GM18873 (cell line): ENCODE data around the gene DLG2.

ENCODE experiments used
- ATAC-seq: cut with Tn5 transposase; IDR thresholded peaks from one replicate; pipeline ENCODE4 v1.9.1; 2021; ENCODE audit warnings: mild to moderate bottlenecking, moderate library complexity, moderate number of reproducible peaks; ENCODE audit not compliant: unreplicated experiment, low FRiP score

Gene DLG2

DNA sequence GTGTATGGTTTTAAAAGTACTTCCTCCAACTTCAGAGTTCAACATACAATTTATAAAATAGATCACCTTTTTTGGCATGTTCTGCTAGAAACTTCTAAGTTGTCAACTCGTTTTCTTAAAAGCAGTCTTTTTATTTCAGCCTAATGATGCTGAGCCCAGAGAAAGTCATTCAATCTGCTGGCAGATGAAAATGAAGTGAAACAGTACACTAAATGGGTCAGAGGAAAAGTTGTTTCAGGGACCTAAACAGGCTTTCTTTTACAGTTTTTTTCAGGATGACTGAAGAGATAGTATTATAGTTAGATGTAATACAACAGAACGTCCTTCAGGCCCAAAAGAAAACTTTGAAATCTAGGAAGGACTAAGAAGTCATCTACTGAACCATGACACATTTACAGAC is 1498.3 kb downstream of the DLG2 start:
- ATAC-seq, result no peak

DNA sequence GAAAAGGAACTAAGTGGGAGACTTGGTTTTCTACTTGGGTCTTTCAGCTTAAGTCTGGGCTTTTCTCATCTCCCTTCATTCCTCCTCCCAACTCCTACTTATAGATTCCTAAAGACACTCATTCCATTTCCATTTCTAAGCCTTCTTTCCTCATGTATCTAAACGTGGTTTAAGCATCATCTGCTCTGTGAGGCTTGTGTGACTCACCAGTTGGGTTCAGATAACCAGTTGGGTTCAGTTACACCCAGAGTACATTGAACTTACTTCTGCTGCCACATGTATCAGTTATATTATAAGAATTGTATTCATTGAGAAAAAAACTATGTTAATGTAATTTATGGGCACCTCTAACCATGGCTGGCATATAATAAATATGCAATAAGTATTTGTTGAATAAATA is 1509.8 kb downstream of the DLG2 start:
- no peak for ATAC-seq

DNA sequence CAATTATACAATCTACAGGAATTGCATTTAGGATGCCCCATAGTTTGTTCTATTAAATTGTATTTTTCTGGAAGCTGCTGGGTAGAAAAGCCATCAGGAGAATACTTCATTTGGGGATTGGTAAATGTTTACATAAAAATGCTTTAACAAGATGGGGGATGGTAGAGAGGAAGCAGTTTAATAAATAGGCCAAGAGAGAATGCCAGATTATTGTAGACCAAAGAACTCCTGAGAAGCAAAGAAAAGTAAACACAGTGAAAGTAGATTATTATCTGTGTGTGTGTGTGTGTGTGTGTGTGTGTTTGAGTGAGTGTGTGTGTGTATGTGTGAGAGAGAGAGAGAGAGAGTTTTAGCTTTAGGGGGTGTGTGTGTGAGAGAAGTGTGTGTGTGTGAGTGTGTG is 1520.6 kb downstream of the DLG2 start:
- no peak for ATAC-seq

DNA sequence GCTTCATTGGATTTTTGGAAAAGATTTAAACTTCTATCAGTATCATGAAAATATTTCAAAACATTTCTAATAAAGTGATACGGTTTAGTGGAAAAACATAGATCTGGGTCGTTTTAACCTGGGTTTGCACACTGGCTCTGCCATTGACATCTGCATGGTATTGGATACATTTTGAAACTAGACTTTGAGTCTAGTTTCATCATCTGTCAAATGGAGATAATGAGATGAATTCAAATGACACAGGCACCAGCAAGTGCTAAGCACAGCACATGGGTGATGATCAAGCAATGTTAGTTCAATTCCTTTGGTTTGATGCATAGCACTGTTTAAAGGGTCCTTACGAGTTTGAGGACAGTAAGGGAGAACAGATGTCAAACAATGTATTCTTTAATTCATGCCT is 1522.0 kb downstream of the DLG2 start:
- ATAC-seq, result no peak

DNA sequence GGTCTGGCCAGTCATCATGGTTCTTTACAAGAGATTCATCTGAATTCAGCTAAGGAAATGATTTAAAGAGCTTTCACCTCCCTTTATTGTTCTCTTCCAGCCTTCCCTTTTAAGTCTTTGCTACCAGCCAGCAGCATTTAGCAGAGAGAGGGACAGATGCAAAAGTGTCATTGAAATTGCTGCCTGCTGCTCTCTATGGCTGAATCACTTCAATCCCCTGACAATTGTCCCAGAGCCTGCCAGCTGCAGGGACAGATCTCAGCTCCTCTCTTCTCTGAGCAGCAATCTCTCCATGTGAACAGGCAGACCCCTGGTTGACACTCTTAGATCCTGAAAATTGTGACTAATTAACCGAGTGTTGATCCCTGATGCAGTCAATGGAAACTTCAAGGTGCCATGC is 1524.0 kb downstream of the DLG2 start:
- no peak for ATAC-seq

DNA sequence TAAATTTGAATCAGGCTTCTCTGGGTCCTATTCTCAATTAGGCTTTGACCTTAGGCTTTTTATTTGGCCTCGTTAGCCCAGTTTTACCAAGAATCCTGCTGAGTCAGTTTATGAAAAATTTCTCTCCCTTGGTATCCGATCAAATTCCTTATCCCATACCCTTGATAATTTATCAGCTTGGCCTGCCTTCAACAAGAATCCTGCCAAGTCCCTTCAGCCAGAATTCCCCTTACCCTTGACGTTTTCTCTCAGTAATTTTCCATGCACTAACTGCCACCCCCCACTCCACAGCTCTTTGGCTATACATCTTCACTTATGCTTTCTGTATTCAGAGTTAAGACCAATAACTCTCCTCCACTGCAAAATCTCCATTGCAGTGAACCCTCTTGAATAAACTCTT is 1530.0 kb downstream of the DLG2 start:
- ATAC-seq, result no peak

DNA sequence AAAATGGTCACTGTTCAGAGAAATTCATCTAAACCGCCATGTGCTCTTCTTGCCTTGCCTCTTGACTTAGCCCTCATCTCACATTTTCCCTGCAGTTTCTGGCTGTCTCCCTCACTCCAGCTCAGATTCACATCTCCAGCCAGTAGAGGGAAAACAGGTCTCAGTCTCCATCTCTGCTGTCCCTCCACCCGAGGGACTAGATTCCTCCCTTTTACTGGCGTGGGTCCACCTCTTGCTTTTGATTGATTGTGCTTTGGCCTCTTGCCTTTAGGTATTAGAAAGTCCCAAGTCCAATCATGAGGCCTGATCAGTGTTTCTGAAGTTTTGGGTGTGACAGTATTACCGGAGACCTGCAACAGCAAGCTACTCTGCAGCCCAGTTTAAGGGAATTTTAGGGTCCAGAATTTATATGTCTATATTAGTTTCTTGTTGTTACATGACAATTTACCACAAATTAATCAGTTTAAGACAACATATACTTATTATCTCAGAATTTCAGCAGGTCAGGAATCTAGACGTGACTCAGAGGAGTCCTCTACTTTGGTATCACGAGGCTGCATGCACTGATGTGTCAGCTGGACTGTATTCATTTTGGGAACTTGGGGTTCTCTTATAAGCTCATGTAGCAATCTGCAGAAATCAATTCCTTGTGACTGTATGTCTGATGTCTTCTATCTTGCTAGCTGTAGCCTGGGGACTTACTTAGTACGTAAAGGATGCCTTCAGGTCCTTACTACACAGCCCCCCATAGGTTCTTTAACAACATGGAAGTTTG is 1535.7 kb downstream of the DLG2 start:
- ATAC-seq, result no peak

DNA sequence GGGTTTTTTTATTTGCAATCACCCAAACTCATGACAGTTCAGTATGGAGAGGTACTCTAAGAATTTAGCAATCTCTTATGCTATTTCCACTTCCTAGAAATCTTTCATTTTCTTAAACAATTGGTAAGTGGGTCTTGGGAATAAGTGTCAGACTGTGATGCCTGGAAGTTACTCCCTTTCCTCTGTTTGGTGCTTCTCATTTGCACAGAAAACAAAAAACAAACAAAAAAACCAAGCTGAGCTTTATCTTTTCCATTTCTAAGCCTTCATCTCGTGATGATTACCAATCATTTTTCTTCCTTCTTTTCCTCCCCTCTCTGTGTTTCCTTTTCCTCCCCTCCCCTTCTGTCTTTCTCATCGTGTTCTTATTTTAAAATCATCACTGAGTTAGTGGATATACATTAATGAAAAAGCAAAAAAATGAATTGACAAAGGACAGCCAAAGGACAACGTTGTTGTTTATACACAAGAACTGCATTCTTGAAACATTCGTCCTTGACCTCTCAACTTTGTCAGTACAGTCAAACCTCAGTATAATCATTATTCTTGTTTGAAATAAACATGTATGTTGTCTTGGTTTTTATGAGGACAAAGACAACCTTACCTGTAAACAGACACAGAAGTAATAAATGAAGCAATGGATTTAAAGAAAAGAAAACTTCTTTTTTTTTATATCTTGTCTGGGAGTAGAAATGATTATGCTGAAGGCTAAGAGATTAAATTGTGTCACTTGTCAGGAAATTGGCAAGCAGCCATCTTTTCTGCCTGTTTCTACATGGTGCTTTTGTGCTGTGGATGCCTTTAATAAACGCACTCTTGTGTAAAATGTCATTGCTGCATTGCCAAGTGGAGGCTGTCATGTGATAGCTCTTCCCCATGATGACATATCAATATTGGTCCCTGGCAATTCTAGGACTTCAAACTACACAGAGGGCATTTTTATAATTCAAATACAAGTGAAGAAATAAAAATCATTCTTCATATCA is 1537.8 kb downstream of the DLG2 start:
- no peak for ATAC-seq

DNA sequence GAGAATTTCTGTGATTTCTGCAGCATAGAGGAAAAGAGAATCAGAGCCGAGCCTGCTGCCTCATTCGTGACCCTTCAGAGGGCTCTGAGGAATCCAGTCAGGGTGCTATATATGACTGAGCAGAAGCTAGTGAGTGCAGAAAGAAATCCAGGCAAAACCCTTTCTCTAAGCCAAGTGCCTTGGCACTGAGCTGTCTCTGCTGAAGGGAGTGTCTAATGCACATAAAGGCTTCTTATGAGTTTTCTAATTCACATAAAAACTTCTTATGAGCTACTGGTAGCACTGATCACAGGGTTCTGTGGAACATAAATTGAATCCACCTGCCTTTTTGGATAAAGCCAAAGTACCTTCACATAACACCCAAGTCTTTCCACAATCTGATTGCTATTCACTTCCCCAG is 1555.3 kb downstream of the DLG2 start:
- no peak for ATAC-seq

DNA sequence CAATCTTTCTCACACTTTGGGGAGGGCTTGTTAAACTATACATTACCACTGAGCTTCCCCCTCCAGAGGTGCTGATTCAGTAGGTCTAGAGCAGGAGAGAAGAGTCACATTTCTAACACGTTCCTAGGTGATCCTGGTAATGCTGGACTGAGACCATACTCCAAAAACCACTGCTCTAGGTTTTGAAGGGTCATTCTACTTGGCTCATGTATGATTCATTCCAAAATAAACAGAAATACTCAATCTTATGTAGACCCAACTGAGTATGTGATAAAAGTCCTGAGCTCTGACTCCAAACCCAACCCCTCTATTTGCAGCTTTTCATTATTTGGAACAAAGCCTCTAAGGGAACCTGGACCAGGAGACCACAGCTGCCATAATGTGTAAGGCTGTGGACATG is 1558.1 kb downstream of the DLG2 start:
- ATAC-seq, result no peak

DNA sequence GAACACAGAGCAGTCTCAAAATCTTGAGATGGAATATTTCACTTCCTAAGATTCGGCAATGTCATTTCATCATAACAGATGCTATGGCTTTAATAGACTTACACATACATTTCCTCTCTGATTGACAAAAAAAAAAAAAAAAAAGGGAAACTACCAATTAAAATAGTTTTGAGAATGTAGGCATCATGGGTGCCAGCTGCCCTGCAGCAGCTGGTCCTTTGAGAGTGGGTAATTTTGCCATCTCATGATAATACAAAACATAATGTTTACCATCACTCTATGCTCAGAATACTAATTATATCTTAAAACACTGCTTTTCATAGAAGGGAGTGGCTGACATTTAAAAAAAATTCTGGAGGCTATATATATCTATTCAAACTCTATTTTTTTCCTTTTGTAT is 1565.4 kb downstream of the DLG2 start:
- no peak for ATAC-seq

DNA sequence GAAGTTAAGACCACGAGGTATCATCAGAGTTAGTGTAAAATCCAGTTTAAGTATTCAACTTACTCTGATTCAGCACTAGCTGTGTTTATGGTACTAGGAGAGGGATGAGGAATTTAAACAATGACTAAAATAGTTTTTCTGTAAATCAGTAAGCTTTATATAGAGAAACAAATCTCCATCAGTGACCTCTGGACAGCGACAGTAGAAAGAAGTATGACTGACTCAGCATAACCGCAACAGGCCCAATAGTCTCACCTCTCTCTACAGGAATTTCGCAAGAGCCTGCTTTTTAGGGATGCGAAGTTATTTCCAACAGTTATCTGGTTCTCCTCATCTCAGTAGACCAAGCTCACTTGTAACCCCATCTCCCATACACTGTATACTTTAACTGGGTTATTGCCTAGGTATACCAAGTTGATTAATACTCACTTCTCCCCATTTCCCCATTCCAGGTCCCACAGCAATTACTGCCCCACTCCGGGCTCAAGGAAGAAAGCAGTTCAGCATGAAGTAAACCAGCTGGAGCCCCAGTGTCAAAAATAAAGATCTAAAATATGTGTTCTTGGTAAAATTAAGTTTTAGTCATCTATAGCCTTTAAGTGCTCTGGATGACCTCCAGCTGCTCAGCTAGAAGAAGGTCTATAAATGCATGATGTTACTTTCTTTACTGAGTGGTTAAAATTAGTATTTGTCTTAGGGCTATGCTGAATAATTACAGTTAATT is 1570.3 kb downstream of the DLG2 start:
- no peak for ATAC-seq

DNA sequence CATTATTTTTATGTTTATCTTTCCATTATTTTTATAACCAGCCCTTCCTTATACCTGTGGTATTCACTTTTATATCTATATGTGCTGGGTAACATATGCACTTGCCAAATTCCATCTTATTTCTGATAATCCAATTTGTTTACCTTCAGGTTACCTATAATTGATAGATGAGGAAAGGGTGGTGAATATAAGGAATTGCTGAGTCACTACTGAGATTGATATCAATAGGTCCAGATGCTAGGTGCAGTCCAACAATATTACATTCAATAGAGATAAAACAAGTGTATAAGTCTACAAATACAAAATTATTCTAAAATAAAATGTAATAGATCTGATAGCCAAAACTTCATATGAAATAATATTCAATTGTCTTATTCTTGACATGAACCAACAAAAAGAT is 1582.0 kb downstream of the DLG2 start:
- ATAC-seq, result no peak

DNA sequence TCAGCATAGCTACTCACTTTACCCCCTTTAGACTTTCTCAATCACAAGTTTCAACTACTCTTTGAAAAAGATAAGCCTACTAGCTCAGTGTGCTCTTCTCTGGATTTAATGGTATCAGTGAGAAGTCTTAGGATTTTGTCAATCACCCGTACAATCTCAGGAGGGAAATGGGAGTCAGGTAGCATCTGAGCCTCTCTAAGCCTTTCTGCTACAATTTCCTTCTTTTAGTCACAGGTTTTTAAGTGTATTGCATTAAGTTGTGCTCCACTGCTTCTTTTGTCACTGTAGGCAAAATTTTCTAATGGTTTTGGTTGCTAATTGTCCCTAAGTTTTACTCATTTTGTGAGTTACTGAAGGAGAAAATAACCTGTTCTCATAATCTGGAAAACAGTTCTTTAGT is 1582.4 kb downstream of the DLG2 start:
- no peak for ATAC-seq

DNA sequence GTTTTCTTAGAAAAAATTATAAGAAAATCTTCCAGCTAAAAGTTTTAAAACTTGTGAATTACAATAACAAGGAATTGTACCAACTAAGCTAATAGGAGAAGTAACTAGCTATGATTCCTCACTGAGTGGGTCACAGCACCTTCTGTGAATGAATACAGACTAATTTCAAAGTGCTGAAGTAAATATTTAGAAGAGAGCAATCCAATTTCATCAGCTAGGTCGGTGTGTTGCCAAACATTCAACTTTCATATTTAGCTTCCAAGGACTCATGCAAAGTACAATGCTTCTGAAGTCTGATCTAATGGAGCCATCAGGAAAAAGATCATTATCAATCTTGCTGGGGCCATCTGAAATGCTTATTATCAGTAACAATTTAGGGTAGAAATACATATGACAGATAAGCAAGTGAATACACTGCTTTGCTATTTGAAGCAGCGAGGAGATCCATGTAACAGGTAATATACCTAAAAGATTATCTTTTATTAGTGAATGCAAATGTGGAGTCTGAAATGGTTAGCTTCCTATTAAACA is 1590.4 kb downstream of the DLG2 start:
- ATAC-seq, result no peak

DNA sequence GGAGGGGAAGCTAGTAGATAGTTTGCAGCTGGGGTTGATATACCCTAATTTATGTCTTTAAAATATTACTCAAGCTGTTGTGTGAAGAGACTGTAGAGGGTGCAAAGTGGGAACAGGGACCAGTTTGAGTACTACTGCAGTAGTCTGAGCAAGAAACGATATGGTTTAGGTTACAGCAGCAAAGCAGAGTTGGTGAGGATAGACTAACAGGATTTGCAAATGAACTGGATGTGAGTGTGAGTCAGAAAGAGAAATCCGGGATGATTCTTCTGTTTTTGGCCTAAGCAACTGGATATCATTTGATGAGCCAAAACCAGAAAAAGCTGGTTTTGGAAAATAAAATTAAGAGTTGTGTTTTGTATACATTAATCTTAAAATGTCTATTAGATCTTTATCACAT is 1591.5 kb downstream of the DLG2 start:
- no peak for ATAC-seq

DNA sequence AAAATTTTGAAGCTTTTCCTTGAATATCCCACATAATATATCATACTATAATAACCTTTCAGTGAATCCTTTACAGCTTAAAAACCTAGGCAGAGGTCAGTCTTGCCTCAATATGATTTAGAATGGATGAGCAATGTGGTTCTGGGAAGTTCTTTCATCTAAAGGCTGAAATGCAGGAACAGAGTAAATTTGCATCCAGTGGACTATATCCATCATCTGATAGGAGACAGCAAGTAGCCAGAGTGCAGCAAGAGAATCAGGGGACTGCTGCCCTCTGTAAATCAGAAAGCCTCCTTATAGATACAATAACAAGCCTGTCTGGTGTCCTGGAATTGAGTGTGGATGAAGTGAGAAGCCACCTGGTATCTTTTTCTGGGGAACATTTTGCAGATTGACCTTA is 1592.7 kb downstream of the DLG2 start:
- no peak for ATAC-seq

DNA sequence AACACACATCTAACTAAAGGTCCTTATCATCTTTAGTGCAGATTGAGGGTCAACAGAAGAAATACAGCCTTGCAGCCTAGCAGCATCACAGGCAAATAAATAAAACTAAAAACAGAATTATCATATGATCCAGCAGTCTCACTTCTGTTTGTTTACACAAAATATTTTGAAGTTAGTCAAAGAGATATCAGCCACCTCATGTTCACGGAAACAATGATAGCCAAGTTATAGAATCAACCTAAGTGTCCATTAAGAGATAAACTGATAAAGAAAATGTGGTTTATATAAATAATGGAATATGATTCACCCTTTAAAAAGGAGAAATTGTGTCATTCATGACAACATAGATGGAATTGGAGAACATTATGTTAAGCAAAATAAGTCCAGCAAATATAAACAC is 1602.9 kb downstream of the DLG2 start:
- no peak for ATAC-seq

DNA sequence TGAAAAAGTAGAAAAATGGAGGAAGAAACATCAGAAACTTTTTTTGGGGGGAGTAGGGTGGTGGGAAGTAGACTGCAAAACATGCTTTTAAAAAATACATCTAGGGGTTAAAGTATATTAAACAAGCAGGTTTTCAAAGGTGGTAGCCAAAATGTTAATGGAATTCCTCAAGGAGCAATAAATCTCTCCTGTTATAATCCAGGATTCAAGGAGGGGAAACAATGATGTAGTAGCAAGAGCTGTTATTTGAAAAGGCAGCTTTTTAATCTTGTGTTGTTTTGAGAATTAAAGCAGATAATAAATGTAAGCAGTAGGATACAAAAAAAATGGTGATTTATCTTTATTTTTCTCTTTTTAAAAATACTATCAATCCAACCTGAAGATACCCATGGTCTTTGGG is 1604.4 kb downstream of the DLG2 start:
- ATAC-seq, result no peak

DNA sequence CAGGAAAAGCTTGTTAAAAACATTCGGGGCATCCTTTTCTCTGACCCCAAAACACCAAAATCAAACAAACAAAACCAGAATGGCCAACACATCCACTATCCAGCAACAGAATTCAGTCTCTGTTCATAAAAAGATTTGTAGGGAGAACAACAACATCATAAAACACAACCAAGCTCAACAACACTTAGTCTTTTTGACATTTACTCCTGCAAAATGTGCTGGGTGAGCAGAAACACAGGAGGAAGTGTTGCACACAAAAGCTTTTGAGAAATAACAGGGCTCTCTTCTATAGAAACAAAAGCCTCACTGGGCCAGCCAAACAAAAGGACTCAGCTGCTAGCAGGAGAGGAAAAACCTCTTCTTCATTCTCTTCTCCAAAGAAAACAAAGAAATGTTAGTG is 1604.9 kb downstream of the DLG2 start:
- ATAC-seq, result no peak

DNA sequence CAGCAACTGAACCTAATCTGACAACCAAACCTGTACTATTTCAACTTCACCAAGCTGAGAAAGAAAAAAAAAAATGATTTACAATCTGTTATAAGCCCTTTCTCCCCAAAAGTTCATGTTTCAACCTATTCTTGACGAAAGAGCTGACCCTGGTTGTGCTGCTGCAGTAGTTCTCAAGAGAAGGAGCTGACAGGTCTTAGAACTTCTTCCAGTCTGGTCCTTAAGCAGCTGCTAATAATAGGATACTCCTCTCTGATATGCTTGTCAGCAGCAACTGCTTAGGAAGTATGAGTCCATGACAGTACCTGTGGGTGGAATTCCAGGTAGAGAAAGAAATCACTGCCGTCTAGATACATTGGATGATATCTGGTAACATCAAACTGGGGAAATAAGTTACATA is 1605.9 kb downstream of the DLG2 start:
- no peak for ATAC-seq
